H1 (cell line): ENCODE measurements around the gene CIT. TPM values are rescaled to one million over a fixed set of nuclear protein-coding genes. Genes with fewer than 3 reads are reported as not detected.

Experiments used
- CTCF ChIA-PET: fragments of 300-600 bp; sonication (Branson Sonifier 250); formaldehyde crosslinking; loops from one replicate; lab custom pipeline; 2021; ENCODE audit not compliant: partially characterized antibody; lab: Charles Lee
- POLR2A ChIA-PET: fragments of 300-600 bp; sonication (Branson Sonifier 250); formaldehyde crosslinking; loops from one replicate; lab custom pipeline; 2021; ENCODE audit warnings: inconsistent platforms; ENCODE audit not compliant: partially characterized antibody; lab: Charles Lee
- DNase-seq, 2 experiments: peaks; one replicate each; pipeline versions ENCODE4 v3.0.0 to v3.0.0-alpha.2; 2010 to 2022; ENCODE audit warnings: low spot score in 2 of 2, low read depth in 1 of 2, mixed read lengths in 1 of 2
- FAIRE-seq: peaks from 2 replicates; lab custom pipeline; 2011; peaks lifted over from hg19 to GRCh38; lab: Jason Lieb, UNC
- H2AFZ ChIP-seq: 2 replicates; pipeline ENCODE4 v1.8.1; 2012; ENCODE audit warnings: low read length, inconsistent platforms
- H2AK5ac ChIP-seq: 2 replicates; pipeline ENCODE4 v1.6.1; 2013; ENCODE audit warnings: low read depth, low read length
- H2BK120ac ChIP-seq: replicated peaks from 2 replicates; pipeline ENCODE3; 2013; ENCODE audit warnings: low read depth, low read length, inconsistent platforms
- H2BK12ac ChIP-seq: 2 replicates; pipeline ENCODE4 v1.6.1; 2013; ENCODE audit warnings: low read depth, low read length
- H2BK15ac ChIP-seq: 2 replicates; pipeline ENCODE4 v1.6.1; 2013; ENCODE audit warnings: low read length
- H2BK20ac ChIP-seq: 2 replicates; pipeline ENCODE4 v1.6.1; 2013; ENCODE audit warnings: low read length
- H2BK5ac ChIP-seq: 2 replicates; pipeline ENCODE4 v1.6.1; 2013; ENCODE audit warnings: low read depth, low read length
- H3K14ac ChIP-seq: 2 replicates; pipeline ENCODE4 v1.6.1; 2013; ENCODE audit warnings: inconsistent platforms; ENCODE audit not compliant: insufficient read length
- H3K18ac ChIP-seq: 2 replicates; pipeline ENCODE4 v1.6.1; 2013; ENCODE audit warnings: low read length; ENCODE audit errors: extremely low read depth
- H3K23ac ChIP-seq: 2 replicates; pipeline ENCODE4 v1.6.1; 2013; ENCODE audit warnings: inconsistent platforms; ENCODE audit not compliant: insufficient read length
- H3K23me2 ChIP-seq: 2 replicates; pipeline ENCODE4 v1.6.1; 2013; ENCODE audit warnings: low read depth, low read length
- H3K27ac ChIP-seq: 2 replicates; pipeline ENCODE4 v1.6.1; 2011; ENCODE audit warnings: low read depth, low read length, inconsistent platforms
- H3K27me3 ChIP-seq, 4 experiments: replicated peaks in 1 of 4; 1 replicate in 1 of 4; 2 replicates in 3 of 4; pipeline versions ENCODE4 v1.6.1 to v1.8.1; 2011 to 2013; ENCODE audit warnings: low read length in 3 of 4, mild to moderate bottlenecking in 3 of 4, inconsistent platforms in 2 of 4, mixed read lengths in 2 of 4, moderate library complexity in 1 of 4; ENCODE audit not compliant: control insufficient read depth in 3 of 4, insufficient read depth in 3 of 4; ENCODE audit errors: extremely low read depth in 1 of 4
- H3K36me3 ChIP-seq, 4 experiments: 2 replicates each; pipeline versions ENCODE4 v1.6.1 to v1.8.1; 2011 to 2013; ENCODE audit warnings: mild to moderate bottlenecking in 4 of 4, low read length in 3 of 4, moderate library complexity in 2 of 4, control low read depth in 1 of 4, inconsistent platforms in 1 of 4; ENCODE audit not compliant: insufficient read depth in 4 of 4, control insufficient read depth in 2 of 4
- H3K4ac ChIP-seq: replicated peaks from 2 replicates; pipeline ENCODE3; 2013; ENCODE audit warnings: low read length, low read depth, mixed read lengths, inconsistent platforms; ENCODE audit not compliant: insufficient read length
- H3K4me1 ChIP-seq, 4 experiments: replicated peaks in 1 of 4; 1 replicate in 1 of 4; 2 replicates in 3 of 4; pipeline versions ENCODE4 v1.6.1 to v1.8.1; 2011 to 2013; ENCODE audit warnings: low read length in 3 of 4, inconsistent platforms in 2 of 4, mixed read lengths in 1 of 4; ENCODE audit not compliant: insufficient read depth in 4 of 4, control insufficient read depth in 3 of 4
- H3K4me2 ChIP-seq, 2 experiments: 2 replicates each; pipeline versions ENCODE4 v1.6.1 to v1.8.1; 2011 to 2013; ENCODE audit warnings: low read depth in 2 of 2, low read length in 2 of 2, control low read depth in 1 of 2, inconsistent platforms in 1 of 2, mild to moderate bottlenecking in 1 of 2; ENCODE audit not compliant: insufficient read depth in 1 of 2
- H3K4me3 ChIP-seq, 4 experiments: fragments of 200-600, 300-600 bp in 1 of 4; sonication (generic), shearing (Covaris generic), sonication (Bioruptor Twin) in 1 of 4; 2 replicates each; pipeline versions ENCODE4 v1.5.1 to v1.8.1; 2011 to 2016; ENCODE audit warnings: low read length in 4 of 4, low read depth in 3 of 4, control low read depth in 2 of 4, inconsistent platforms in 2 of 4, mild to moderate bottlenecking in 2 of 4, mixed read lengths in 1 of 4, moderate library complexity in 1 of 4; ENCODE audit not compliant: insufficient read depth in 2 of 4; ENCODE audit errors: extremely low read depth in 1 of 4
- H3K56ac ChIP-seq: replicated peaks from 2 replicates; pipeline ENCODE3; 2013; ENCODE audit warnings: low read depth, mild to moderate bottlenecking, mixed read lengths, low read length, inconsistent platforms; ENCODE audit not compliant: insufficient read length
- H3K79me1 ChIP-seq: 2 replicates; pipeline ENCODE4 v1.6.1; 2013; ENCODE audit warnings: low read depth, low read length, control low read depth
- H3K79me2 ChIP-seq, 2 experiments: 2 replicates each; pipeline versions ENCODE4 v1.6.1 to v1.8.1; 2012 to 2013; ENCODE audit warnings: low read length in 2 of 2, mild to moderate bottlenecking in 2 of 2, inconsistent platforms in 1 of 2; ENCODE audit not compliant: insufficient read depth in 2 of 2, control insufficient read depth in 1 of 2
- H3K9ac ChIP-seq, 4 experiments: replicated peaks in 1 of 4; 1 replicate in 1 of 4; 2 replicates in 3 of 4; pipeline versions ENCODE4 v1.6.1 to v1.8.1; 2011 to 2013; ENCODE audit warnings: low read depth in 3 of 4, low read length in 3 of 4, control low read depth in 2 of 4, mild to moderate bottlenecking in 2 of 4, moderate library complexity in 2 of 4, inconsistent platforms in 1 of 4; ENCODE audit errors: extremely low read depth in 1 of 4
- H3K9me3 ChIP-seq, 2 experiments: 2 replicates each; pipeline versions ENCODE4 v1.6.1 to v1.8.1; 2012 to 2013; ENCODE audit warnings: mild to moderate bottlenecking in 2 of 2, moderate library complexity in 2 of 2, control low read depth in 1 of 2, inconsistent platforms in 1 of 2, low read depth in 1 of 2, low read length in 1 of 2, mixed read lengths in 1 of 2; ENCODE audit not compliant: insufficient read depth in 2 of 2
- H4K20me1 ChIP-seq, 2 experiments: replicated peaks in 1 of 2; 2 replicates each; pipeline versions ENCODE3 to v1.8.1; 2011 to 2013; ENCODE audit warnings: inconsistent platforms in 2 of 2, low read length in 2 of 2, mild to moderate bottlenecking in 1 of 2; ENCODE audit not compliant: insufficient read depth in 2 of 2, control insufficient read depth in 1 of 2
- H4K5ac ChIP-seq: 2 replicates; pipeline ENCODE4 v1.6.1; 2013; ENCODE audit warnings: low read length, low read depth, mixed read lengths, inconsistent platforms; ENCODE audit not compliant: insufficient read length
- H4K8ac ChIP-seq: 2 replicates; pipeline ENCODE4 v1.8.0; 2013; ENCODE audit warnings: mild to moderate bottlenecking, moderate library complexity, low read length, inconsistent platforms; ENCODE audit not compliant: insufficient read depth; ENCODE audit errors: extremely low read depth
- H4K91ac ChIP-seq: replicated peaks from 2 replicates; pipeline ENCODE3; 2013; ENCODE audit warnings: low read length, mixed read lengths, inconsistent platforms; ENCODE audit not compliant: insufficient read length
- CEBPB ChIP-seq: IDR thresholded peaks from 2 replicates; pipeline ENCODE4 v1.6.1; 2012; ENCODE audit warnings: low read depth, low read length
- TAF1 ChIP-seq: IDR thresholded peaks from 2 replicates; pipeline ENCODE4 v1.6.1; 2011; ENCODE audit warnings: mild to moderate bottlenecking, low read depth, low read length
- WGBS, 2 experiments: shearing (Covaris generic) in 1 of 2; methylation state at CpG; one replicate each; pipeline versions ENCODE4 v1.1.6 to v1.1.7; 2013 to 2015; ENCODE audit warnings: low lambda C conversion rate in 2 of 2, mixed read lengths in 2 of 2, inconsistent platforms in 1 of 2, low coverage in 1 of 2, missing lambda C conversion rate in 1 of 2; ENCODE audit not compliant: insufficient replicate concordance in 2 of 2, insufficient coverage in 1 of 2, insufficient read length in 1 of 2; ENCODE audit errors: extremely low coverage in 1 of 2, missing lambda C conversion rate in 1 of 2; 5-methylcytosine and 5-hydroxymethylcytosine counted together
- polyA plus RNA-seq, 7 experiments: library from polyadenylated mRNA; depleted of rRNA in 3 of 7; stranded (reverse) in 5 of 7; unstranded in 2 of 7; fragments of >200 nt in 5 of 7; fragments of 200-250 nt in 2 of 7; gene quantifications; 1 replicate in 5 of 7; 2 replicates in 1 of 7; 4 replicates in 1 of 7; pipeline versions ENCODE4 v1.2.1 to v1.2.3, GENCODE V29; 2011 to 2013; ENCODE audit warnings: missing spikeins in 2 of 7, mixed read lengths in 2 of 7
- total RNA-seq: library from RNA; stranded (reverse); fragmentation: NEBNext Ultra II Directional; extraction: Animal tissue kit (Norgen Biotek cat#: 25700); gene quantifications from 2 replicates; pipeline ENCODE4 v1.2.1, GENCODE V29; 2021

CIT gene
- total and polyA plus RNA-seq, 2 of the 8 experiments (the other 6 are each of a cell fraction or from before 2014, with no cell fraction given) = 17.1 to 60.9 TPM

DNA sequence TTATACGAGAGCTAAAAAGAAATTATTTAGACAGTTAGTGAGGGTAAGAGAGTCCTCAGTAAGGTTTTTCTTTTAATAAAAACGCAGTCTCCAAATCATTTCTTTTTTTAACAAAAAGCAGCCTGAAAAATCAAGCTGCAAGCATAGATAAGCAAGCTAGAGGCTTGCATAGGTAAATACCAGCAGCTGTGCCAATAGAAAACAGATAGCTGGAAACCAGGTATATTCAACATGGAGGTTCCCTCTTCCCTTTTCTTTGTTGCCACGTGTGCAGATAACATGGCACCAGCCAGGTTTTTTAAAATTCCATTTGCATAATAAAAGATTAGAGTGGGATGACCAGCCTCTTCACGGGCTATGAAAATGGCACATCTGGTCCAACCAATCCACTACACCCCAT lies 215.2 kb downstream of the CIT start:
- Histone ChIP-seq H3K27me3 (no peaks in the 10 kb centered on the region; a peak in 1 of 7 replicates), H3K23ac (no peak overlapping the region), H2BK120ac (no peak overlapping the region), H2AFZ (no peak overlapping the region), H2BK5ac (no peak overlapping the region), H2BK15ac (no peak overlapping the region), H3K27ac (no peak overlapping the region), H3K4me1 (peaks cover 0 to 1% (median 0%) of the 10 kb centered on the region in 4 experiments; a peak in 2 of 7 replicates), H3K79me2 (no peaks in the 10 kb centered on the region), H2AK5ac (no peak overlapping the region)
- 85% methylated on average over 4 of the region's 4 CpGs; no CpG with 5 or more reads in 1 of the 2 experiments for WGBS, 2 experiments
- DNase-seq = no peak
- TF ChIP-seq CEBPB (no peak), TAF1 (no peak)
- TF ChIP-seq, all 59 proteins: peak for 0
- Histone ChIP-seq H3K18ac (no peak overlapping the region), H3K4me2 (no peak overlapping the region), H3K14ac (no peak overlapping the region), H3K4me3 (no peak overlapping the region), H3K36me3 (no peaks in the 10 kb centered on the region), H4K20me1 (no peaks in the 10 kb centered on the region), H4K5ac (no peak overlapping the region), H3K9ac (no peak overlapping the region), H2BK12ac (no peak overlapping the region), H3K56ac (no peak overlapping the region), H3K23me2 (no peaks in the 10 kb centered on the region), H3K9me3 (no peaks in the 10 kb centered on the region), H2BK20ac (no peak overlapping the region), H4K91ac (no peak overlapping the region), H3K4ac (no peak overlapping the region), H3K79me1 (no peaks in the 10 kb centered on the region), H4K8ac (no peak overlapping the region)
- ChIA-PET CTCF (interaction anchor here (0.6 to 2.9 kb wide), 4 partner anchors 19 to 1251 kb away, joined by 3 to 12 read pairs (median 3); no protein-coding TSS in a partner anchor), POLR2A (interaction anchor here (1.6 kb wide), 1 partner anchor 22 kb away, joined by 4 read pairs; no protein-coding TSS in a partner anchor)
- FAIRE-seq = no peak
